ENCODE results near the gene TYW3.
"Not testable (repeated sequence)": the region's sequence is repeated elsewhere in the genome, so short reads cannot be mapped to it uniquely, and the experiment has no call there.

The TYW3 gene

GRCh38 chr1:74732071-74732946 is 643 bp upstream of the TYW3 start:
- DNase-seq = peak; percentile 56

- no peak for DNase-seq
Observed at GRCh38 chr1:74733604-74734484, 892 bp downstream of the TYW3 start.

- DNase-seq = no peak
Observed at GRCh38 chr1:74737333-74737732, 4.4 kb downstream of the TYW3 start.

- DNase-seq = not testable (repeated sequence)
Observed at GRCh38 chr1:74740307-74740980, 7.5 kb downstream of the TYW3 start.

- not testable (repeated sequence) for DNase-seq
Observed at GRCh38 chr1:74745247-74745646, 12.3 kb downstream of the TYW3 start.

- no peak for DNase-seq
Observed at GRCh38 chr1:74748960-74749359, 16.0 kb downstream of the TYW3 start.

- no peak for DNase-seq
Observed at GRCh38 chr1:74753104-74753503, 20.2 kb downstream of the TYW3 start.

GRCh38 chr1:74755475-74755874 is 22.5 kb downstream of the TYW3 start:
- DNase-seq = no peak

GRCh38 chr1:74756650-74757049 is 23.7 kb downstream of the TYW3 start:
- not testable (repeated sequence) for DNase-seq

- DNase-seq = no peak
Observed at GRCh38 chr1:74763807-74764206, 30.9 kb downstream of the TYW3 start.

- DNase-seq = no peak
Observed at GRCh38 chr1:74766579-74766978, 33.6 kb downstream of the TYW3 start.

GRCh38 chr1:74767490-74767889 is 34.5 kb downstream of the TYW3 start:
- DNase-seq = no peak

- no peak for DNase-seq
Observed at GRCh38 chr1:74771913-74772515, 39.1 kb downstream of the TYW3 start.

- DNase-seq = no peak
Observed at GRCh38 chr1:74772945-74773344, 40.0 kb downstream of the TYW3 start.

- no peak for DNase-seq
Observed at GRCh38 chr1:74773582-74773981, 40.6 kb downstream of the TYW3 start.

GRCh38 chr1:74775735-74776134 is 42.8 kb downstream of the TYW3 start:
- no peak for DNase-seq

GRCh38 chr1:74777525-74777924 is 44.6 kb downstream of the TYW3 start:
- no peak for DNase-seq

- DNase-seq = no peak
Observed at GRCh38 chr1:74779750-74780149, 46.8 kb downstream of the TYW3 start.

GRCh38 chr1:74780594-74780993 is 47.6 kb downstream of the TYW3 start:
- no peak for DNase-seq

- DNase-seq = no peak
Observed at GRCh38 chr1:74785944-74786343, 53.0 kb downstream of the TYW3 start.

- DNase-seq = no peak
Observed at GRCh38 chr1:74790453-74790852, 57.5 kb downstream of the TYW3 start.

GRCh38 chr1:74791491-74791890 is 58.5 kb downstream of the TYW3 start:
- no peak for DNase-seq

- no peak for DNase-seq
Observed at GRCh38 chr1:74799119-74799657, 66.2 kb downstream of the TYW3 start.
